ENCODE measurements around the gene POPDC2.
"Not testable (repeated sequence)": the region's sequence is repeated elsewhere in the genome, so short reads cannot be mapped to it uniquely, and the experiment has no call there.

POPDC2 gene, protein sequence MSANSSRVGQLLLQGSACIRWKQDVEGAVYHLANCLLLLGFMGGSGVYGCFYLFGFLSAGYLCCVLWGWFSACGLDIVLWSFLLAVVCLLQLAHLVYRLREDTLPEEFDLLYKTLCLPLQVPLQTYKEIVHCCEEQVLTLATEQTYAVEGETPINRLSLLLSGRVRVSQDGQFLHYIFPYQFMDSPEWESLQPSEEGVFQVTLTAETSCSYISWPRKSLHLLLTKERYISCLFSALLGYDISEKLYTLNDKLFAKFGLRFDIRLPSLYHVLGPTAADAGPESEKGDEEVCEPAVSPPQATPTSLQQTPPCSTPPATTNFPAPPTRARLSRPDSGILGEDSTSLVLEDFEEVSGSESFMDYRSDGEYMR

DNA sequence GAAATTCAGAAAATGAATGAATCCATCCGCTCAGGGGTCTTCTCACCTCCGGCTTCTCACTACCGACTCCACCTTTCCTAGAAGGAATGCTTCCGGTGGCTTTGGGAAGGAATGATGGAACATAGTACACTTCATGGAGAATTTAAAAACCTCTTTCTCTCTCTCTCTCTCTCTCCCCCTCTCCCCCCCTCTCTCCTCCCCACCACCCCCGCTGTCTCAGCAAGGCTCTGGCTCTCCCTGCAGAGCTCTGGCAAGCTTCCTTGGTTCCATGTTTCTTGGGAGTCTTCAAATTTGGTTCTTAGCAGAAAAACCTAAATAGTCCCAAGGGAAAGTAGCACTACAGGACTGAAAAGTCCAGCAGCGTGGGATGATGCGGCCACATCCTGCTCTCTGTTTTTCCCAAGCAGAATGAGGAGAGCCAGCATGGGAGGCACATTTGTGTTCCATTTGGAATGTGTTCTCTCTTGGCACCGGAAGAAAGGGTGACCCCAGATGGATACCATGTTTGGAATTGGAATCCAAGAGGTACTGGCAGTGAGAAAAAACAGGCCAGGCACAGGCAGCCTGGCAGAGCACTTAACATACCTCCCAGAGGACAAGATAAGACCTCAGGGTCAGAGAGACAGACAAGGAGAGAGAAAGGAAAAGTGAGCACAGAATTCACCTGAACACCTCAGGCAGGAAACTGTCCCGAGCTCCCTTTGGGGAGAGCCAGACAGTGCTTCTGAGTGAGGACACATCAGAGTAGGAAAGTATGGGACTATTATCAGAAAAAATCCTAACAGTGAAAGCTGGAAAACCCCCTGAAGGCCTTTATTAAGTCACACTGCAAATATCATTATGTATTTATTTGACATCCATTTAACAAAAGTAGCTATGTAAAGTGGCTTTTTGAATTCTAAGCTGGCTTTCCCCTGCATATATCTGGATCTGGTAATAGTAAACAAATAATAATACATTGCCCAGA lies at the start of gene POPDC2:
POPDC2 (minus strand) TSS at position 116 of the 967 bp plus-strand sequence. CDS start 166 bp downstream, outside the sequence.
- DNase-seq, result no peak

DNA sequence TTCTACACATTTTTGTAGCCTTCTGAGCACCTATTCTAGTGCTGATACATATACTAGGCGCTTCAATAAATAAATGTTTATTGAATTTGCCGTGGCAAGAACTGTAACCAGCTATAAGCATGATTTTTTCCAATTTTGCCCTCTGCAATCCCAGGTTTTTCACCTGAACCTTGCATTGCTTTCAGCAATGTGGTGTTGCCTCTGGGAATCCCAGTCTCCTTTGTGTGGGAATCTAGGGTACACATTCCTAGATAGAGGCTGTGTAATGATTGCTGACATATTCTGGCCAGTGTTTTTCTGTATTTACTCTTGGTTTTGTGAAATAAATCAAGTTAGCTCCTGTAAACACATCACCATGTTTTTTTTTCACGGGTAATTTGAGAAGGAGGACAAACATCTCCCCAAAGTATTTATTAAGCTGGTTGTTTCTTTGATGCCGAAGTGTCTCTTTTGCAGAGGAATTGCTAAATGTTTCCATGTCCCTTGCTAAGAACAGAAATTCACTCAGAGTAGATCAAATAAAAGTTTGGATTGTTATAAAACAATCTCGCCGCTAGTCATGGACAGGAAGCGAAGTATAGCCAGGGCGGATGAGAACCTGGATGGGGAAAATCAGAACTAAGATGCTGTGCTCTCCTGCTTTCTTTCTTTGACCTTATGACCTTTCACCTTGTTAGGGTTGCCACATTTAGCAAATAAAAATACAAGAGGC lies 43.6 kb upstream of the POPDC2 start:
- DNase-seq, result no peak

DNA sequence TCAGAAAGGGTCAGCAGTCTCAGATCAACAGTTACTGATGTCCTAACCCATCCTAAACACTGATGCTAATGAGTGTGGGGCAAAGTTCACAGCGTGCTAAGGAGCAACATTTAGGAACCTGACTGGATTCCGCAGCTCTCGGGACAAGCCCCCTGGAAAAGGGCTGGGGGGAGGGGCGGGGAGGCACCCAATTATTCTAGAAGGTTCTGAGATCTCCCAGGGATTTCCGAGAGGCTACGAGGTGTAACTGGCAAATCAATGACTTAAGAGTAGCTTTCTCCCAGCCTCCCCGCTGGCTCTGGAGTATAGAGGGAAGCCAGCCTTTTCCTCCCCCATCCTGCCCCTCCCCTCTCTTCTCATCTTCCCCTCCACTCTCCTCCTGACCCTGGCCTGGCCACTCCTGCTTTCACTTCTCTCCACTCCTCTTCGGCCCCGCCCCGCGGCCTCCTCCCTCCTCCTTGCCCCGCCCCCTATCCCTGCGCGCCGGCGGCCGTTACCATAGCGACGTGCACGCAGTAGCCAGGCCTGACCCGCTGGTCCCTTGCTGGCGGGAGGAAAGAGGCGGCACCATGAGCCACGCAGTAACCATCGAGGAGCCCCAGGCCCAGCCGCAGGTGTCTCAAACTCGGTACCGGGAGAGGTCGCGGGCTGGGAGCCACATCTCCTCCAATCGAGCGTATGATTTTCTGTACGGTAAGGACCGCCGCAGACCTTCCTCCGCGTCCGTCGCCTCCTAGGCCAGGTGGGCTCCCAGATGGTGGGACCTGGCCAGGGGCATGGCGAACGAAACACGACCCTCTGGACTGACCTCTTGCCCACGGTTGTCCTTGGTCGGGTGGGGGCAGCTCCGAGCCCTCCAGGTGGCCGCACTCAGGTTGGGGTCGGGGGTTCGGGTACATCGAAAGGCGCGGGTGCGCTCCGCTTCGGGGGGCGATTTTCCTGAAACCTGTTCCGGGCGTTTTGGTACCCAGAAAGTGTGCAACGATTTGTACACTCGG lies 42.4 kb upstream of the POPDC2 start, which contains the start of gene CFAP91:
CFAP91 (plus strand) TSS at position 493 of the 998 bp plus-strand sequence; CDS start at position 570, 77 bp downstream.
- peak; percentile 90 for DNase-seq

DNA sequence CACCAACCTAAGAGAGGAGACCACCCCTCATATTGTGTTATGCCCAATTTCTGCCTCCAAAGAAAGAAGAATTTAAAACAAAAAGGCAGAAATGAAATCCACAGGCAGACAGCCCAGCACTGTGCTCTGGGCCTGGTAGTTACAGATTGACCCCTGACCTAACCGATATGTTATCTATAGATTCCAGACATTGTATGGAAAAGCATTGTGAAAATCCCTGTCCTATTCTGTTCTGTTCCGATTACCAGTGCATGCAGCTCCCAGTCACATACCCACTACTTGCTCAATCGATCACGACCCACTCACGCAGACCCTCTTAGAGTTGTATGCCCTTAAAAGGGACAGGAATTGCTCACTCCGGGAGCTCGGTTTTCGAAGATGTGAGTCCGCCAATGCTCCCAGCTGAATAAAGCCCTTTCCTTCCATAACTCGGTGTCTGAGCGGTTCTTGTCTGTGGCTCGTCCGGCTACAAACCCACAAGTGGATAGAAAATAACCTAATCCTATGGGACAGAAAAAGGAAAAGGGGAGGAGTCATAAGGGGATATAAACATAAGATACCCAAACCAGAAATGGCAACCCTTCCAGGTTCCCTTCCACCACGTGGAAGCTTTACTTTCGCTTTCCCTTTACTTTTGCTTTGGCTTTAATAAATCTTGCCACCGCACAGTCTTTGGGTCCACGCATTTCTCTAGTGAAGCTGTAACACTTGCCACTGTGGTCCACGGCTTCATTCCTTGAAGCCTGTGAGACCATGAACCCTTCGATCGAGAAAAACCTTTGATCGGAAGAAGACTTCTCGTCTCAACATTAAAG lies 40.7 kb upstream of the POPDC2 start:
- DNase-seq, result peak; percentile 4

DNA sequence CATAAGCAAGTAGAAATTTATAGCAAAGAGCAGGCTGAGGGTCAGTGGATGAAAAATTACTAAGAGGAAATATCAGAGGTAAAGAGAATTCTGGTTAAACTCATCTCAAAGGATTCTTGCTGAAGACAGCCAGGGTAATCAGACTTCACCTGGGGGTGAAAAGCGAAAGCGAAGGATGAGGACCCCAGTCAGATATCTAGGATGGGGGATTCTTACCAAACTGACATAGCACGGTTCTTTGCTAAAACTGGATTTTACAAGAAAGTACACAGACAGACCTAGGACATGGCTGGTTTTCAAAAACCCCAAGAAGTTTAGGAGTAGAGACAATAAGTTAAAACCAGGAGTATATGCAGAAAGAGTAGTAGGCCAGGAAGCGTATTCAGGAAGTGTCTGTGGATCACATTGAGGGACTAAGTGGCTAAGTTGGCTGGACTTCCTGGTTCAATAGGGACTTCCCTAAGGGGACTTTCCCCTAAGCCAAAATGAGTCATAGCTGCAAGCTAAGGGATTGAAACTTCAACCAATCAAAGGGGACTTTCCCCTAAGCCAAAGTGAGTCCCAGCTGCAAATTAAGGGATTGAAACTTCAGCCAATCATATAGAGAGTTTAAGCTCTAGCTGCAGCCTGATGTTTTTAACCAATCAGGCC lies 40.0 kb upstream of the POPDC2 start:
- DNase-seq, result peak; percentile 30

DNA sequence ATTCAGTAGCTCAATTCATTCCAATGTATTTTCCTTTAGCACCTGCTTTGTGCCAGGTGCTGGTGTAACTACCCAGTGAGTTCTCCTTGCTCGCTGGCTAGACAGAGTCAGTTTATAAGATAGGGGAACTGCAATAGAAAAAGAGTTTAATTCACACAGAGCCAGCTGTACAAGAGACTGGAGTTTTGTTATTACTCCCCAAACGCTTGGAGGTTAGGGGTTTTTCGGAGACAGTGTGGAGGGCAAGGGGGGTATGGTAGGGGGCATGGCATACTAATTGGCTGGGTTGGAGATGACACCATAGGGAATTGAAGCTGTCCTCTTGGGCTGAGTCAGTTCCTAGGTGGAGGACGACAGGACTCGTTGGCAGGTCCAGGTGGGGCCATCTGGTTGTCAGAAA lies 37.0 kb upstream of the POPDC2 start:
- no peak for DNase-seq

DNA sequence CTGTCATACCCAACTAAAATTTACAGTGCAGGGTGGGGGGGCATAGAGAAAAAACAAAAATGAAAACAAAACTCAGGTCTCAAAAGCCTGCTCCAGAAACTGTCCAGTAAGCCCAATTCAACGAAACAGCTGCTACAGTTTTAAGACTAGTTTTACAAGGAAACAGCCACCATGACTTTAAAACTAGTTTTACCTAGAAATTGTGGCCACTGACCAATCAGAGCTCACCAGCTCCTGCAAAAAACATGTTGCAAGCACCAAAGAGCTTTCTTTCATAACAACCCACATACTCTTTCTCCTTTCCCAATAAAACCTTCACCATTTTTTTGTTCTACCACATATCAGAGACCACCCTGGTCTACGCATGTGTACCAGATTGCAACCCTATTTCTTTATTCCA lies 35.1 kb upstream of the POPDC2 start:
- no peak for DNase-seq

DNA sequence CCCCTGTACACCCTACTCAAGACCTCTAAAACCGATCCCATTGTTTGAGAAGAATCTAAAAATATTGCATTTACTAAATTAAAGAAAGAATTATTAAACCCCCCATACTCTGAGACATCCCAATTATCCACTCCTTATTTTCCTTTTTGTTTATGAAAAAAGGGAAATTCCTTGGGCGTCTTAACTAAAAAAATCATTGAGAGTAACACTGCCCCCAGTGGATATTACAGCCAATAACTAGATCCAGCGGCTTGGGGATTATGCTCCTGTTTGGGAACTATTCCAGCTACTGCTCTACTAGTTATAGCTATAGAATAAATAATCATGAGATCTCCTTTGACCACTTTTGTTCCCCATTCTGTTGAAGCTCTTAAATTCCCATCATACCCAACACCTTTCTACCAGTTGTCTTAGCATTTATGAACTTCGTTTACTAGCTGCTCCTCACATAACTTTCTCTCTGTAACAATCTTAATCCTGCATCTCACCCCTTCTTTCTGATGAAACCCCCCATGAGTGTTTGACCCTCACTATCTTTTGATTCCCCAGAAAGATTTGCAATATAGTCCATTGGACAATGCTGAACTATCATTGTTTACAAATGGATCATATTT lies 29.8 kb upstream of the POPDC2 start:
- no peak for DNase-seq

DNA sequence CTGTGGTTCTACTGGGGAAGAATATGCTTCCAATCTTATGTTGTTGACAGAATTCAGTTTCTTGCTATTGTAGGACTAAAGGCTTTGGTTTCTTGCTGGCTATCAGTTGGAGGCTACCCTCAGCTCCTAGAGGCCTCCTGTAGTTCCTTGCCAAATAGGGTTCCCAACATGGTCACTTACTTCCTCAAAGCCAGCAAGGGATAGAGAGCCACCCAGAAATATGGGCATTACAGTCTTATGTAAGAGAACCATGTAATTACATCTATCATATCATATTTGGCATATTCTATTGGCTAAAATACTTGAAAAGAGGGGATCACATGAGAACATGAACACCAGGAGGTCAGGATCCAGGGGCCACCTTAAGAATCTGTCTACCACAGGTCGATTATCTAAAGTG lies 23.0 kb upstream of the POPDC2 start:
- DNase-seq, result no peak

DNA sequence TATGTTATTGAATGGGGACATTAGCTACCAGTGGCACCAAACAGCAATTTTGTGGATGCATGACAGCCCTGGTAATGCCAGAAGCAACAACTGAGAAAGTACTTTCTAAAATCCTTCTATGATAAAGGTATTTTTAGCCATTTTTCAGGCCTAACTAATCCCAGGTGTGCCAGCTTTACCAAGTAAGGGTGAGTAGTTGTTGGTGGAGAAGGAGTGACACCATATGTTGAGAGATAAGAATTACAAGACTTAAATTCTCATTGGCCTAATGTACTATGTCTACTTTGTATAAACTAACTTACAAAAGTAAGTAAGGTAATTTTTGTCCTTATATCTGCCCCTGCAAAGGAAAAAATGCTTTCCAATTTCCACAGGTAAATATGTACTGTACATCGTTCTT lies 20.9 kb upstream of the POPDC2 start:
- no peak for DNase-seq

DNA sequence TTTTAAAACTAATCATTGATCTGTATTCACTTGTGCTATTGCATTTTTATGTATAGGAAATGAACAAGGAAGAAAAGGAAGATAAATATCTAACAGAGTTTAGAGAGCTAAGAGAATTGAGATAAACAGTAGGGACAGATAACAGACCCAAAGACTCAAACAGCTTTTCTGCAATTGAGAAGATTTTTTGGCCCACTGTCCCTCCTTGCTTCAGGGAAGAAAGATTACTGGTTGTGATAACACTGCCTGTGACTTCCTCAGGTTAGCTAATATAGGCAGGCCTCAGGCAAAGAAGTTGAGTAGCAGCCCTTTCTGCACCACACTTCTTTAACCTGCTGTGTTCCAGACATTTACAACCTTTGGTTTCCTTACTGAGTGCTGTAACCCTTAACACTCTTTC lies 19.5 kb upstream of the POPDC2 start:
- DNase-seq, result no peak

DNA sequence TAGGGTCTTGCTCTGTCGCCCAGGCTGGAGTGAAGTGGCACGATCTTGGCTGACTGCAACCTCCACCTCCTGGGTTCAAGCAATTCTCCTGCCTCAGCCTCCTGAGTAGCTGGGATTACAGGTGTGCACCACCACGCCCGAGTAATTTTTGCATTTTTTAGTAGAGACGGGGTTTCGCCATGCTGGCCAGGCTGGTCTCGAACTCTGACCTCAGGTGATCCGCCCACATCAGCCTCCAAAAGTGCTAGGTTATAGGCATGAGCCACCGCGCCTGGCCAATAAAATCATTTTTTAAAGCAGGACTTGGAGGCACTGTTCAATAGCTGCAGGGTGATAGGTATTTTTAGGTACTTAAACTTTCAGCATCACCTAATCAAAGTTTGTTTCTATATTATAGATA lies 17.8 kb upstream of the POPDC2 start:
- not testable (repeated sequence) for DNase-seq

DNA sequence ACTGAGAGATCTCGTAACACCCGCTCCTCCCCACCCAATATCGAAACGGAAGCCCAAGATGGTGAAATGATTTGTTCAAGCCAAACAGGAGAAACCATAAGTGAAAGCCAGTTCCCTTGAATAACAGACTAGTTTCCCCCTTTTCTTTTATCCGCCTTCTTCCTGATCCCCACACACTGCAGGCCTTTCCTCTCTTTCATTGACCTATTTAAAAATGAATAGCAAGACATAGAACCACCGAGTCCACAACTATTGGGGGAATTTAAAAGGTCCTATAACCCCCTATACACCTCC lies 17.2 kb upstream of the POPDC2 start:
- DNase-seq, result no peak

DNA sequence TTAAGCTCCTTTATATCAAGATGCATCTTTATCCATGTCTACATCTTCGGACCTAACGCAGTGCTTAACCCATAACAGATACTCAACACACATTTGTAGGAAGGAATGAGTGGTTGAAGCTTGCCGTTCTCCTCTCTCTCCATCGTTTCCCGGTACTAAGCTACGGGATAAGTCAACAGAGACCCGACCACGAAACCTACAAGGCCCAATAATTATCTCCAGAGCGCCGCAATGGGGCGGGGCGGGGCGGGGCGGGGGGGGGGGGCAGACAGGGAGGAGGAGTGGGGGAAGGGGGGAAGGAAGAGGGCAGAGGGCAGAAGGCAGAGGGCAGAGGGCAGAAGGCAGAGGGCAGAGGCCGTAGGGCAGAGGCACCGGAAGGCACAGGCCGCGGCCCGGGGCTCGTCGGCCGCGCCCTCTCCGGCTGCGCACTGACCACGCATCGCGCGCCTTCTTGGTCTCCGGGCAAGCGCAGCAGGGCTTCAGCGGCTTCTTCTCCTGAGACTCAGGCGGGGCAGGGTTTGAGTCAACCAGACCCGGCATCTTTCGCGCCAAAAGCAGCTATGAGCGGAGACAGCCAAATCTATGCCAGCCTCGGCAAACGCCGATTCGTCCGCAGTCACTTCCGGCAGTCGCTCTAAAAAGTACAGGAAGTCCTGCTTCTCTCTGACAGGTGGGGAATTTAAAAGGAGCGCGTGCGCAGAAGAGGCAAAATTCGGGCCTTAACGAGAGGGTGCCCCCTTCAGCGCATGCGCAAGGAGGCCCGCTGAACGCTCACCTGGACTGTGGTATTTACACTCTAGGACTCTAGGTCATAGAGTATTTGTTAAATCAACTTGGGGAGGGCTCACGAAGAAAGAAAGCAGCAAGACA lies 16.6 kb upstream of the POPDC2 start, which contains the start of gene COX17:
COX17 (minus strand) TSS at position 636 of the 870 bp plus-strand sequence; CDS start at position 540, 96 bp downstream.
- DNase-seq, result peak; percentile 96

DNA sequence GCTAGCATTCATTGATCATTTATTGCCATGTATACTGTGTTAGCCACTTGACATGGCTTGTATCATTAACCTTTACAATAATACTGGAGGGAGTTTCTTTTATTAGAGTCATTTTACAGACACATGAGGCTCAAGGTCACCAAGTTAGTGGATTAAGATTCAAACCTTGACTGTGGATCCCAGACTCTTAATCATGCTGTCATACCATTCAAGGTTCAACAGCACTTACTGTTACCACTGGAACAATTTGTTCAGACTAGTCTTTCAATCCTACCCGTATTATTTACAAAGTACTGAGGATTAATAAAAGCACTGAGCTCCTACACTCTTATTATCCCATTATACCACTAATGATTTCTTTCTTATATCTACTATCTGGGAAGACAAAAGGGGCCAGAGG lies 15.6 kb upstream of the POPDC2 start:
- no peak for DNase-seq

DNA sequence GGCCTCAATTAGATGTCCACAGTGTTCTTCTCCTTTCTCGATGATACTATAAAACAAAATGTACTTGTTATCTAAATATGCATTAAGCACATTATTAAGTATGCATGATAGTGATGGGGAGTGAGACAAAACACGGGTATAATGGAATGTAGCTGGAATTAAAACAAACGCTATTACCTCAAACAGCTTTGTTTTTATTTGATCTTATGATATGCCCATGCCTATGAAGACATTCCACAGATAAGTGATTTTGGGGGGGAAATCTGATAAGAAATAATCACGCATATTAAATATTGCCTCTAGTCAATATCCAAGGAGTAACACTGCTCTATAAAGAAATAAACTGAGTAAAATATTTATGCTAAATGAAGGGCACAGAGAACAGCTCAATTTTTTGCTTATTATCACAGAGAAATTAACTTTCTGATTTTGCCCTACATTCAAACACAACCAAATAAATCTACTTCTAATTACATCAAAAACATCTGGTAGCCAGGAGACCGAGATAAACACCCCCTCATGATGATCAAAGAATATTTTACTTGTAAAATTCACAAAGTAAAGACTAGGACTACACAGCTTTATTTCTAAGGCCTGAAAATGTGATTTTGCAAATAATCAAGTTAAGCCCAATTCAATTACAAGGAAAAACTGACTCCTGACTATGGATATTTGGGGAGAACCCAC lies 14.9 kb upstream of the POPDC2 start:
- no peak for DNase-seq

DNA sequence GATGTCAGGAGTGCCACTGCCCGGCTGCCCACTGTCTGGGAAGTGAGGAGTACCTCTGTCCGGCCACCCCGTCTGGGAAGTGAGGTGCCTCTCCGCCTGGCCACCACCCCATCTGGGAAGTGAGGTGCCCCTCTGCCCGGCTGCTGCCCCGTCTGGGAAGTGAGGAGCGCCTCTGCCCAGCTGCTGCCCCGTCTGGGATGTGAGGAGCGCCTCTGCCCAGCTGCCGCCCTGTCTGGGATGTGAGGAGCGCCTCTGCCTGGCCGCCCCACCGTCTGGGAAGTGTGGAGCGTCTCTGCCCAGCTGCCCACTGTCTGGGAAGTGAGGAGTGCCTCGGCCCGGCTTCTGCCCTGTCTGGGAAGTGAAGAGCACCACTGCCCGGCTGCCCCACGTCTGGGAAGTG lies 13.5 kb upstream of the POPDC2 start:
- DNase-seq, result no peak

DNA sequence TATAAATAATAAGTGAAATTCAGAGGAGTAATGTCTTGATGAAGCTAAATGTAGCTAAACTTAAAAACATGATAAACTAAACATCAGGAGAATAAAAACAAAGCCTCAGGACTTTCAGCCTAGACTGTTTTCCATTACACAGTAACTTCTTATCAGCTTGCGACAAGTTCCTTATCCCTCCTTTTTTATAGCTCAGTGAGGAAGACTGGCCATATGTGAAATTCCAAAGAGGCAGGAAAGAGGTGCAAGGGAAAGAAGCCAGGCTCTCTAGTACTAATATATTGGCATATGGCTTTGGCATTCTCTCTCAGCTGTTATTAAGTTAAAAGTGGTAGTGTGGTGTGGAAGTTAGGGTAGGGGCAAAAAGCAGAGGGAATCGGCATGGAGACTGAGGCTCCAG lies 12.4 kb upstream of the POPDC2 start:
- no peak for DNase-seq

All from stimulated activated CD4-positive, alpha-beta T cell treated with anti-CD3 and anti-CD28 coated beads, Interleukin-15, amount 100 ng/mL, for 24 hours (primary cell).